Transverse colon (tissue), 4 donors: ENCODE data around the gene MAP4. TPM values are rescaled to one million over a fixed set of nuclear protein-coding genes. Genes with fewer than 3 reads are reported as not detected.

Experiments
- DNase-seq: peaks from one replicate; pipeline ENCODE4 v3.0.0-alpha.2; 2019
- H3K27ac ChIP-seq, 4 donors: fragments of 200-600 bp; sonication (generic); 2 replicates each; pipeline ENCODE4 v1.5.1; 2016 to 2018; ENCODE audit warnings: inconsistent platforms in 4 of 4
- H3K27me3 ChIP-seq: fragments of 200-600 bp; sonication (generic); 2 replicates; pipeline ENCODE4 v1.5.1; 2017; ENCODE audit warnings: inconsistent platforms
- H3K36me3 ChIP-seq, 4 donors: fragments of 200-600 bp; sonication (generic); 2 replicates each; pipeline ENCODE4 v1.5.1; 2017 to 2019; ENCODE audit warnings: inconsistent platforms in 4 of 4
- H3K4me1 ChIP-seq, 4 donors: fragments of 200-600 bp; sonication (generic); 2 replicates each; pipeline ENCODE4 v1.5.1; 2017 to 2020; ENCODE audit warnings: inconsistent platforms in 4 of 4
- H3K4me3 ChIP-seq, 4 donors: fragments of 200-600 bp; sonication (generic); 1 replicate in 1 of 4; 2 replicates in 3 of 4; pipeline versions ENCODE4 v1.5.1 to v1.6.1; 2017 to 2019; ENCODE audit warnings: inconsistent platforms in 4 of 4
- H3K9me3 ChIP-seq, 2 donors: fragments of 200-600 bp; sonication (generic); 2 replicates each; pipeline ENCODE4 v1.5.1; 2017 to 2019; ENCODE audit warnings: inconsistent platforms in 2 of 2
- CTCF ChIP-seq, 5 experiments: fragments of 200-600 bp in 3 of 5; fragments of 450-650 bp in 2 of 5; sonication (generic) in 3 of 5; IDR thresholded peaks; 1 replicate in 2 of 5; 2 replicates in 3 of 5; pipeline ENCODE4 v1.5.1; 2016 to 2017; ENCODE audit warnings: antibody characterized with exemption in 5 of 5, inconsistent platforms in 3 of 5, mild to moderate bottlenecking in 2 of 5, moderate library complexity in 1 of 5
- EP300 ChIP-seq: sonication (generic); formaldehyde crosslinking; IDR thresholded peaks from one replicate; pipeline ENCODE4 v1.6.1; 2017; ENCODE audit warnings: antibody characterized with exemption, low read depth
- POLR2A ChIP-seq: fragments of 450-650 bp; IDR thresholded peaks from one replicate; pipeline ENCODE4 v1.6.1; 2016; ENCODE audit warnings: antibody characterized with exemption, mild to moderate bottlenecking, moderate library complexity
- POLR2AphosphoS5 ChIP-seq, 3 donors: sonication (generic); formaldehyde crosslinking; IDR thresholded peaks; one replicate each; pipeline ENCODE4 v1.6.1; 2016; ENCODE audit warnings: antibody characterized with exemption in 3 of 3
- WGBS, 2 donors: methylation state at CpG; one replicate each; pipeline ENCODE4 v1.1.5; 2018; ENCODE audit warnings: low coverage in 1 of 2; 5-methylcytosine and 5-hydroxymethylcytosine counted together
- in situ Hi-C, 4 donors: fragments of 200-750 bp; cut with MboI; loops; one replicate each; pipeline versions ENCODE4 v1.15.0 to v1.15.1; 2017; ENCODE audit warnings: low sequenced_read_pairs in 3 of 4, low pct_ligation_motif_present in 1 of 4, low pct_unique_long_range_greater_than_20kb in 1 of 4
- intact Hi-C: fragments of 100-400 bp; cut with DNase I; formaldehyde crosslinking; loops from one replicate; pipeline ENCODE4 v1.15.1; 2023; ENCODE audit warnings: low total_unique reads
- total RNA-seq, 4 donors: library from RNA; depleted of rRNA; stranded (reverse); fragments of >200 nt; gene quantifications; one replicate each; pipeline ENCODE4 v1.1.0, GENCODE V29; 2016

MAP4 gene
- total RNA-seq, 4 donors from 2014 or later = 68.8 to 148 (median 82.9) TPM

- DNase-seq = no peak
- Histone ChIP-seq H3K9me3 (no peaks in the 10 kb centered on the region), H3K4me1 (no peaks in the 10 kb centered on the region), H3K27ac (no peak overlapping the region), H3K27me3 (no peaks in the 10 kb centered on the region), H3K4me3 (no peak overlapping the region), H3K36me3 (no peaks in the 10 kb centered on the region)
- intact Hi-C loops = no loop called here
- no peak for TF ChIP-seq EP300
- TF ChIP-seq CTCF (IDR thresholded peaks at IDR 0.05) = no peak
- TF ChIP-seq POLR2AphosphoS5 (IDR thresholded peaks at IDR 0.05) = no peak
- TF ChIP-seq POLR2A = no peak
- in situ Hi-C loops = no loop called here
- 72 to 84% methylated on average over 4 to 5 of the region's 5 CpGs for WGBS, 2 donors
Measured at GRCh38 chr3:47950453-47951169, 65.6 kb downstream of the MAP4 start.

GRCh38 chr3:47949979-47950378 is 66.2 kb downstream of the MAP4 start:
- 95 to 100% methylated on average over 1 to 3 of the region's 3 CpGs for WGBS, 2 donors
- Histone ChIP-seq H3K4me1 (no peaks in the 10 kb centered on the region), H3K4me3 (no peak overlapping the region), H3K27me3 (no peaks in the 10 kb centered on the region), H3K27ac (no peak overlapping the region), H3K36me3 (no peaks in the 10 kb centered on the region), H3K9me3 (no peaks in the 10 kb centered on the region)
- TF ChIP-seq EP300 = no peak
- TF ChIP-seq POLR2AphosphoS5 (IDR thresholded peaks at IDR 0.05) = no peak
- TF ChIP-seq CTCF (IDR thresholded peaks at IDR 0.05) = no peak
- TF ChIP-seq POLR2A = no peak
- DNase-seq = no peak
- in situ Hi-C loops (no loop called here), intact Hi-C loops (no loop called here)

- Histone ChIP-seq H3K4me3 (no peak overlapping the region), H3K27me3 (no peaks in the 10 kb centered on the region), H3K27ac (no peak overlapping the region), H3K36me3 (no peaks in the 10 kb centered on the region), H3K9me3 (no peaks in the 10 kb centered on the region), H3K4me1 (peaks cover 0 to 6% (median 2%) of the 10 kb centered on the region in 4 donors)
- TF ChIP-seq CTCF (IDR thresholded peaks at IDR 0.05) = no peak
- TF ChIP-seq POLR2A = no peak
- TF ChIP-seq EP300 = no peak
- no peak for TF ChIP-seq POLR2AphosphoS5 (IDR thresholded peaks at IDR 0.05)
- in situ Hi-C loops = no loop called here
- 100% methylated on average over 1 of the region's 1 CpG for WGBS, 2 donors
- intact Hi-C loops = no loop called here
- no peak for DNase-seq
Measured at GRCh38 chr3:47940232-47940631, 76.0 kb downstream of the MAP4 start.

GRCh38 chr3:47932421-47932820 is 83.8 kb downstream of the MAP4 start:
- Histone ChIP-seq H3K27ac (no peak overlapping the region), H3K4me3 (no peak overlapping the region), H3K4me1 (no peaks in the 10 kb centered on the region), H3K36me3 (peaks cover 0 to 11% (median 4%) of the 10 kb centered on the region in 4 donors), H3K9me3 (no peaks in the 10 kb centered on the region), H3K27me3 (no peaks in the 10 kb centered on the region)
- no peak for DNase-seq
- TF ChIP-seq CTCF (IDR thresholded peaks at IDR 0.05) (no peak), EP300 (no peak), POLR2AphosphoS5 (IDR thresholded peaks at IDR 0.05) (no peak), POLR2A (no peak)
- intact Hi-C loops (no loop called here), in situ Hi-C loops (no loop called here)
- 90 to 93% methylated on average over 5 of the region's 5 CpGs for WGBS, 2 donors
